Stomach (tissue), 9 donors: ENCODE measurements around the gene SLC1A5. TPM values are rescaled to one million over a fixed set of nuclear protein-coding genes. Genes with fewer than 3 reads are reported as not detected.
A peak's percentile ranks its signal among the peaks of the same experiment; 100 is the strongest.
"Not testable (repeated sequence)": the region's sequence is repeated elsewhere in the genome, so short reads cannot be mapped to it uniquely, and the experiment has no call there.

Source experiments
- DNase-seq, 2 donors: peaks; one replicate each; pipeline versions ENCODE4 v3.0.0 to v3.0.0-alpha.2; 2013 to 2019
- H3K27ac ChIP-seq, 5 donors: fragments of 200-600 bp in 4 of 5; sonication (generic) in 4 of 5; one replicate each; pipeline ENCODE4 v1.5.1; 2013 to 2019; ENCODE audit warnings: mild to moderate bottlenecking in 1 of 5, moderate library complexity in 1 of 5
- H3K27me3 ChIP-seq, 3 donors: fragments of 200-600 bp; sonication (generic); one replicate each; pipeline ENCODE4 v1.5.1; 2017 to 2019; ENCODE audit warnings: mixed run types in 1 of 3
- H3K36me3 ChIP-seq, 4 donors: fragments of 200-600 bp; sonication (generic); 1 replicate in 3 of 4; 2 replicates in 1 of 4; pipeline ENCODE4 v1.5.1; 2016 to 2019
- H3K4me1 ChIP-seq, 4 donors: fragments of 200-600 bp; sonication (generic); one replicate each; pipeline ENCODE4 v1.5.1; 2016 to 2019
- H3K4me3 ChIP-seq, 4 donors: fragments of 200-600 bp; sonication (generic) in 3 of 4; one replicate each; pipeline ENCODE4 v1.5.1; 2016 to 2019; ENCODE audit warnings: mild to moderate bottlenecking in 1 of 4
- H3K9me3 ChIP-seq, 4 donors: fragments of 200-600 bp; sonication (generic); one replicate each; pipeline ENCODE4 v1.5.1; 2016 to 2019
- EP300 ChIP-seq: sonication (generic); formaldehyde crosslinking; IDR thresholded peaks from one replicate; pipeline ENCODE4 v1.6.1; 2017; ENCODE audit warnings: antibody characterized with exemption
- POLR2A ChIP-seq, 4 donors: fragments of 450-650 bp; IDR thresholded peaks; one replicate each; pipeline ENCODE4 v1.6.1; 2016; ENCODE audit warnings: antibody characterized with exemption in 4 of 4, control low read depth in 2 of 4, mild to moderate bottlenecking in 1 of 4, moderate library complexity in 1 of 4
- POLR2AphosphoS5 ChIP-seq, 3 donors: sonication (generic); formaldehyde crosslinking; IDR thresholded peaks; one replicate each; pipeline ENCODE4 v1.6.1; 2016; ENCODE audit warnings: antibody characterized with exemption in 3 of 3
- WGBS, 5 donors: extraction: QIAGEN DNeasy Blood & Tissue Kit in 3 of 5; methylation state at CpG; one replicate each; pipeline versions ENCODE4 v1.1.5 to v1.1.7; 2013 to 2018; 5-methylcytosine and 5-hydroxymethylcytosine counted together
- intact Hi-C: fragments of 100-400 bp; cut with DNase I; formaldehyde crosslinking; loops from one replicate; pipeline ENCODE4 v1.15.1; 2023; ENCODE audit warnings: low total_unique reads
- polyA plus RNA-seq, 3 donors: library from polyadenylated mRNA; stranded (reverse); fragments of 200-250 nt; gene quantifications; one replicate each; pipeline ENCODE4 v1.2.3, GENCODE V29; 2013
- total RNA-seq, 5 donors: library from RNA; depleted of rRNA; stranded (reverse); fragments of >200 nt; gene quantifications; one replicate each; pipeline versions ENCODE4 v1.1.0 to v1.2.3, GENCODE V29; 2014 to 2016
- TF ChIP-seq, protein P1 (sequence below), 7 experiments: fragments of 450-650 bp in 4 of 7; fragments of 200-600 bp in 3 of 7; sonication (generic) in 3 of 7; IDR thresholded peaks; one replicate each; pipeline ENCODE4 v1.5.1; 2016 to 2019; ENCODE audit warnings: antibody characterized with exemption in 7 of 7, control low read depth in 2 of 7, mild to moderate bottlenecking in 1 of 7
- donor health status: healthy with polysubstance abuse.
- donor health status: Bipolar disorder and iron deficiency.
- donor health status: healthy.

Gene SLC1A5
- total and polyA plus RNA-seq, 8 donors, result 18.7 to 106 (median 31.4) TPM

DNA sequence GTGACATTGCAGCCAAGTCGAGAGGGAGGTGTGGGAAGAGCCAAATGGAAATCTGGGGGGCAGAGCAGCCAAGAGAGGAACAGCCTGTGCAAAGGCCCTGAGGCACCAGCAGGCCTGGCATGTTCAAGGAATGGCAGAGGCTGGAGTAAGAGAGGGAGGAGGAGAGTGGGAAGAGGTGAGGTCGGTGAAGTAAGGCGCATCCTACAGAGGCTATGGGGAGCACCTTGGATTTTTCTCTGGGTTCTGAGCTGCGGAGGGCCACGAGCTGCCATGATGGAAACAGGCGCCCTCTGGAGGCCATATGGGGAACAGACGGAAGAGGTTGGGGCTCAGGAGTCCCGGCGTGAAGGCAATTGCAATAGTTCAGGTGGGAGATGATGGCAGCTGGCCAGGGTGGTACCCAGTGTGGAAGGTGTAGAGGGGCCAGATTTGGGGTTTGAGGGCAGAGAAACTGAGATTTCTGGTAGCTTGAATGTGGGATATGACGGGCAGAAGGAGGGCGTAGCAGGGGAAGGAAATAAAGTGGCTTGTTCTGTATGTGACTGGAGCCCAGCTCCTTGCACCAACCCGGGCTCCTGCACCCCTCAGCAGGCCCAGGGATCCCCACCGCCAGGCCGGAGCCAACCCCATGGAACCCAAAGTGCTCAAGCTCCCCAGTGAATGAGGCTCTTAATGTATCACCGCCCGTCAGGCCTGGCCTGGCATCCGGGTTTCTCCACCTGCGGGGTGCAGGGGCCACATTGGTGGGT is 21.7 kb downstream of the SLC1A5 start:
- peak; percentile 58 to 67 for DNase-seq
- no peak overlapping the region for H3K27ac ChIP-seq
- no peaks in the 10 kb centered on the region for H3K27me3 ChIP-seq
- H3K36me3 ChIP-seq, result no peaks in the 10 kb centered on the region
- TF ChIP-seq EP300 (no peak), POLR2AphosphoS5 (IDR thresholded peaks at IDR 0.05) (no peak), POLR2A (IDR thresholded peaks at IDR 0.05) (no peak)
- TF ChIP-seq, protein P1, sequence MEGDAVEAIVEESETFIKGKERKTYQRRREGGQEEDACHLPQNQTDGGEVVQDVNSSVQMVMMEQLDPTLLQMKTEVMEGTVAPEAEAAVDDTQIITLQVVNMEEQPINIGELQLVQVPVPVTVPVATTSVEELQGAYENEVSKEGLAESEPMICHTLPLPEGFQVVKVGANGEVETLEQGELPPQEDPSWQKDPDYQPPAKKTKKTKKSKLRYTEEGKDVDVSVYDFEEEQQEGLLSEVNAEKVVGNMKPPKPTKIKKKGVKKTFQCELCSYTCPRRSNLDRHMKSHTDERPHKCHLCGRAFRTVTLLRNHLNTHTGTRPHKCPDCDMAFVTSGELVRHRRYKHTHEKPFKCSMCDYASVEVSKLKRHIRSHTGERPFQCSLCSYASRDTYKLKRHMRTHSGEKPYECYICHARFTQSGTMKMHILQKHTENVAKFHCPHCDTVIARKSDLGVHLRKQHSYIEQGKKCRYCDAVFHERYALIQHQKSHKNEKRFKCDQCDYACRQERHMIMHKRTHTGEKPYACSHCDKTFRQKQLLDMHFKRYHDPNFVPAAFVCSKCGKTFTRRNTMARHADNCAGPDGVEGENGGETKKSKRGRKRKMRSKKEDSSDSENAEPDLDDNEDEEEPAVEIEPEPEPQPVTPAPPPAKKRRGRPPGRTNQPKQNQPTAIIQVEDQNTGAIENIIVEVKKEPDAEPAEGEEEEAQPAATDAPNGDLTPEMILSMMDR (IDR thresholded peaks at IDR 0.05), result peak in 5 of 7 experiments; percentile 34 to 75 (median 54)
- H3K4me1 ChIP-seq, result peaks cover 0 to 11% (median 5%) of the 10 kb centered on the region in 4 donors
- whole genome bisulfite sequencing, 5 donors, result 54 to 66% (median 56%) methylated on average over 17 to 18 of the region's 18 CpGs
- intact Hi-C loops, result no loop called here
- no peak overlapping the region for H3K4me3 ChIP-seq
- no peaks in the 10 kb centered on the region for H3K9me3 ChIP-seq

DNA sequence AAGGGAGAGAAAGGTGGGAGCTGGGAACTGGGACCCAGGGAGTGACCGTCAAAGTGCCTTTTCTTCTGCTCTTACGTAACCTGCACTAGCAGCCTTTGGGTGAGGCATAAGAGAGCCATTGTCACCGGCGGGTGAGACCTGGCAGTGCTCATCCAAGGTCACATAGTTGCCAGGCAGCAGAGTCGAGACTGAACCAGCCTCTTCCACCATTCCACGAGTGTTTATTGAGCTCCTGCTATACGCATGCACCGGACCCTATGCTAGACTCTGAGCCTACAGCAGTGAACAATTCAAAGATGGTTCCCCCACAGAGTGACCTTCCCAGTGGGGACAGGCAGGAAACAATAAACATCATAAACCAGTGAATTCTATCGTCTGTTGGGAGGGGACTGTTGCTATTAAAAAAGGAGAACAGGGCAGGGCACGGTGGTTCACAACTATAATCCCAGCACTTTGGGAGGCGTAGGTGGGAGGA is 23.5 kb downstream of the SLC1A5 start:
- no peak for TF ChIP-seq EP300
- TF ChIP-seq, protein P1 (IDR thresholded peaks at IDR 0.05), result no peak
- TF ChIP-seq POLR2A (IDR thresholded peaks at IDR 0.05), result no peak
- no peak for TF ChIP-seq POLR2AphosphoS5 (IDR thresholded peaks at IDR 0.05)
- WGBS, 5 donors, result 54 to 80% (median 61%) methylated on average over 11 of the region's 11 CpGs
- Histone ChIP-seq H3K9me3 (no peaks in the 10 kb centered on the region), H3K27me3 (no peaks in the 10 kb centered on the region), H3K36me3 (no peaks in the 10 kb centered on the region), H3K27ac (no peak overlapping the region), H3K4me1 (peaks cover 0 to 18% (median 8%) of the 10 kb centered on the region in 4 donors), H3K4me3 (no peak overlapping the region)
- DNase-seq, result peak in 1 of 2 donors; percentile 77
- intact Hi-C loops, result no loop called here

DNA sequence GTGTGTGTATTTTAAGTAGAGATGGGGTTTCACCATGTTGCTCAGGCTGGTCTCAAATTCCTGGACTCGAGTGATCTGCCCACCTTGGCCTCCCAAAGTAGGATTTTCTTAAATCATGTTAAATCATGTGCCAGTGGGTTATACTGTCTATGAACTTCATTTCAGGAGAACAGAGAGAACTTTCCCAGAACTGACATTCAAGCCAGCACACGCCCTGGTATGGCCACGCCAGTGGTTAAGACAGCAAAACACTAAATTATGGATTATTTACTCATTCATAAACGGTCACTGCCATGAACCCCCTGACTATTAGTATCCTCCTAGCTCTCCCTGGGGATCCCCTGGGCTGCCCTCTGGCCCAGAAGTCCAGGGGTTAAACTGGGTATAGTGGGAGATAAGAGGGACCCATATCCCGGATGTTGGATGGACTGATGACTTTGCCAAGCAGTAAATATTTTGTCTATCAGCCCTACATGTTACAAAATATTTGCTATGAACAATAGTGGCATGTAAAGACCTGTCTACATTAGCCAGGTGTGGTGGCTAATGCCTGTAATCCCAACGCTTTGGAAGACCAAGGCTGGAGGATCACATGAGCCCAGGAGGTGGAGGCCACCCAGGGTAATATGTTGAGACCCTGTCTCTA is 26.0 kb downstream of the SLC1A5 start:
- 60 to 73% (median 62%) methylated on average over 6 of the region's 6 CpGs for WGBS, 5 donors

DNA sequence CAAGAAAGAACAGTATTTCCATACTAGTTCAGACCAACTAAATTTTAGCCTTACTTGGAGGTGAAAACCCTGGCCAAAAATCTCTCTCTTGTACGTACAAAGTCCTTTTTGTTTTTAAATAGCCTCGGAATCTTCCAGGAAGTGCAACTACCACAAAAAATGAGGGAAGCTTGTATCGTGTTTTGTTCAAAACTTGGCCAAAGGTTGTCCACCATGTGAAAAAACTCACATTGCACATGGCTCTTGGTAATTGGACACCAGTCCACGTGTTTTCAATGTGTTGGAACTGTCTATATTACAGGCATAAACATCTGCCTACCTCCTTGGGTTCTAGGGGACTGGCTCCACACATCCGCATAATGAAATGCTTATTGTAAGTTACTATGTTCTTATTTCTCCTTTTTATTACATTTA is 27.0 kb downstream of the SLC1A5 start:
- peaks cover 0 to 34% (median 9%) of the 10 kb centered on the region in 4 donors for H3K4me1 ChIP-seq
- 32 to 43% (median 36%) methylated on average over 5 of the region's 5 CpGs for WGBS, 5 donors
- peak overlapping the region in 4 of 5 donors; percentile 14 to 74 (median 68) for H3K27ac ChIP-seq
- intact Hi-C loops, result no loop called here
- TF ChIP-seq POLR2AphosphoS5 (IDR thresholded peaks at IDR 0.05), result no peak
- TF ChIP-seq, protein P1 (IDR thresholded peaks at IDR 0.05), result no peak
- no peak for TF ChIP-seq EP300
- no peak for TF ChIP-seq POLR2A (IDR thresholded peaks at IDR 0.05)
- peaks cover 0 to 8% (median 5%) of the 10 kb centered on the region in 4 donors for H3K36me3 ChIP-seq
- H3K27me3 ChIP-seq, result no peaks in the 10 kb centered on the region
- no peaks in the 10 kb centered on the region for H3K9me3 ChIP-seq
- DNase-seq, result peak in 1 of 2 donors; percentile 31
- no peak overlapping the region for H3K4me3 ChIP-seq

More for the DNA sequence above, 26.0 kb downstream of the SLC1A5 start:
- DNase-seq, result no peak
- Histone ChIP-seq H3K4me3 (no peak overlapping the region), H3K4me1 (peaks cover 0 to 25% (median 7%) of the 10 kb centered on the region in 4 donors), H3K9me3 (no peaks in the 10 kb centered on the region), H3K36me3 (peaks cover 0 to 4% (median 0%) of the 10 kb centered on the region in 4 donors), H3K27ac (no peak overlapping the region), H3K27me3 (no peaks in the 10 kb centered on the region)
- no peak for TF ChIP-seq POLR2A (IDR thresholded peaks at IDR 0.05)
- TF ChIP-seq, protein P1 (IDR thresholded peaks at IDR 0.05), result no peak
- TF ChIP-seq EP300, result no peak
- TF ChIP-seq POLR2AphosphoS5 (IDR thresholded peaks at IDR 0.05), result no peak
- intact Hi-C loops, result no loop called here

DNA sequence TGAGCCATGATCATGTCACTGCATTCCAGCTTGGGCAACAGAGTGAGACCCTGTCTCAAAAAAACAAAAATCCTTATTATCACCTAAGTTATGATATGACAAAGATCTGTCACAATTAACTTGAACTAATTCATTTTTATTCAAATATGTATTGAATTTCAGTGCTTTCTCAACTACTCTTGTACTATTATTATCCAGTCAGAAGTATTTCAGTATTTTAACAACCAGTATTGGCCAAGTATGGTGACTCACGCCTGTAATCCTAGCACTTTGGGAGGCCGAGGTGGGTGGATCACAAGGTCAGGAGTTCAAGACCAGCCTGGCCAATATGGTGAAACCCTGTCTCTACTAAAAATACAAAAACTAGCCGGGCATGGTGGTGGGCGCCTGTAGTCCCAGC is 27.5 kb downstream of the SLC1A5 start:
- WGBS, 5 donors, result 70 to 81% (median 77%) methylated on average over 4 of the region's 4 CpGs
- H3K4me3 ChIP-seq, H3K9me3 ChIP-seq, H3K27me3 ChIP-seq, DNase-seq, intact Hi-C loops: not testable (repeated sequence)
- peaks cover 0 to 38% (median 9%) of the 10 kb centered on the region in 4 donors for H3K4me1 ChIP-seq
- peak overlapping the region in 4 of 5 donors; percentile 46 to 74 (median 68) for H3K27ac ChIP-seq
- H3K36me3 ChIP-seq, result peaks cover 0 to 13% (median 10%) of the 10 kb centered on the region in 4 donors
